SKM-1 (cell line): ENCODE results near the gene ENO1.

Source experiments
- DNase-seq: peaks from one replicate; lab custom pipeline; 2025; ENCODE audit not compliant: unreplicated experiment; lab: John Stamatoyannopoulos, UW

The ENO1 gene

GRCh38 chr1:8871965-8872399, 6.5 kb downstream of the ENO1 start:
- DNase-seq = no peak

GRCh38 chr1:8871539-8871935, 6.9 kb downstream of the ENO1 start:
- DNase-seq = no peak

- DNase-seq = no peak
Measured at GRCh38 chr1:8870616-8871538, 7.6 kb downstream of the ENO1 start.

- no peak for DNase-seq
Measured at GRCh38 chr1:8870103-8870502, 8.4 kb downstream of the ENO1 start.

- DNase-seq = no peak
Measured at GRCh38 chr1:8867878-8868567, 10.5 kb downstream of the ENO1 start.

- DNase-seq = no peak
Measured at GRCh38 chr1:8866792-8867415, 11.6 kb downstream of the ENO1 start.

GRCh38 chr1:8866173-8866791, 12.2 kb downstream of the ENO1 start:
- DNase-seq = no peak

GRCh38 chr1:8864713-8865344, 13.7 kb downstream of the ENO1 start:
- DNase-seq = no peak

- DNase-seq = no peak
Measured at GRCh38 chr1:8863794-8864233, 14.7 kb downstream of the ENO1 start.

- no peak for DNase-seq
Measured at GRCh38 chr1:8863138-8863537, 15.3 kb downstream of the ENO1 start.

- DNase-seq = peak; percentile 12
Measured at GRCh38 chr1:8862528-8862927, 16.0 kb downstream of the ENO1 start.

- no peak for DNase-seq
Measured at GRCh38 chr1:8860738-8861516, 17.6 kb downstream of the ENO1 start.

GRCh38 chr1:8858888-8859706, 19.4 kb downstream of the ENO1 start:
- peak; percentile 33 for DNase-seq

- DNase-seq = peak; percentile 68
Measured at GRCh38 chr1:8858112-8858668, 20.3 kb downstream of the ENO1 start.

- no peak for DNase-seq
Measured at GRCh38 chr1:8856689-8857412, 21.6 kb downstream of the ENO1 start.

- no peak for DNase-seq
Measured at GRCh38 chr1:8854240-8854639, 24.2 kb downstream of the ENO1 start.

GRCh38 chr1:8851060-8851459, 27.4 kb downstream of the ENO1 start:
- DNase-seq = no peak
